ENCODE data around the gene HIC1. TPM values are rescaled to one million over a fixed set of nuclear protein-coding genes. Genes with fewer than 3 reads are reported as not detected.
"Not testable (repeated sequence)": the region's sequence is repeated elsewhere in the genome, so short reads cannot be mapped to it uniquely, and the experiment has no call there.

The HIC1 gene
- total RNA-seq, 4 donors from 2014 or later = 2.7 to 9.5 (median 4.9) TPM

DNA sequence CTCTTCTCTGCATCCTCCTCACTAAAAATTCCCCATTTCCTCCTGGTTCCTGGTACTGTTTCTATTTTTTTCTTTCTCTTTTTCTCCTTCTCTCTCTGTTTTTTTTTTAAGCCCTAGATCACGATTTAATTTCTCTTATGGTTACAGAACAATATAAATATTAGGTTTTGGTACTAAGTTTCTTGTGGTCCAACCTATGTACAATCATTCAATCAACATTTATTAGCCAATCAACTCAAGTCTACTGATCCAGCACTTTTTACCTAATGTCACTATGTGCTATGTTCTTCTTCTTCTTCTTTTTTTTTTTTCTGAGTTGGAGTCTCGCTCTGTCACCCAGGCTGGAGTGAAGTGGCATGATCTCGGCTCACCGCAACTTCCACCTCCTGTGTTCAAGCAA, 42.4 kb upstream of the HIC1 start:
- H3K36me3 ChIP-seq = no peaks in the 10 kb centered on the region
- no peaks in the 10 kb centered on the region for H3K27me3 ChIP-seq
- H3K9me3 ChIP-seq = no peaks in the 10 kb centered on the region
- no peak overlapping the region for H3K4me3 ChIP-seq
- no peak for DNase-seq (ENCODE audit: low spot score in 2 of 2)
- TF ChIP-seq EP300 (IDR thresholded peaks at IDR 0.05) (no peak), POLR2AphosphoS5 (IDR thresholded peaks at IDR 0.05) (no peak), POLR2A (IDR thresholded peaks at IDR 0.05) (no peak)
- TF ChIP-seq, protein P1, sequence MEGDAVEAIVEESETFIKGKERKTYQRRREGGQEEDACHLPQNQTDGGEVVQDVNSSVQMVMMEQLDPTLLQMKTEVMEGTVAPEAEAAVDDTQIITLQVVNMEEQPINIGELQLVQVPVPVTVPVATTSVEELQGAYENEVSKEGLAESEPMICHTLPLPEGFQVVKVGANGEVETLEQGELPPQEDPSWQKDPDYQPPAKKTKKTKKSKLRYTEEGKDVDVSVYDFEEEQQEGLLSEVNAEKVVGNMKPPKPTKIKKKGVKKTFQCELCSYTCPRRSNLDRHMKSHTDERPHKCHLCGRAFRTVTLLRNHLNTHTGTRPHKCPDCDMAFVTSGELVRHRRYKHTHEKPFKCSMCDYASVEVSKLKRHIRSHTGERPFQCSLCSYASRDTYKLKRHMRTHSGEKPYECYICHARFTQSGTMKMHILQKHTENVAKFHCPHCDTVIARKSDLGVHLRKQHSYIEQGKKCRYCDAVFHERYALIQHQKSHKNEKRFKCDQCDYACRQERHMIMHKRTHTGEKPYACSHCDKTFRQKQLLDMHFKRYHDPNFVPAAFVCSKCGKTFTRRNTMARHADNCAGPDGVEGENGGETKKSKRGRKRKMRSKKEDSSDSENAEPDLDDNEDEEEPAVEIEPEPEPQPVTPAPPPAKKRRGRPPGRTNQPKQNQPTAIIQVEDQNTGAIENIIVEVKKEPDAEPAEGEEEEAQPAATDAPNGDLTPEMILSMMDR (IDR thresholded peaks at IDR 0.05) = no peak
- H3K27ac ChIP-seq = peak overlapping the region; percentile 85
- WGBS = 83% methylated on average over 4 of the region's 4 CpGs
- peaks cover 48% of the 10 kb centered on the region for H3K4me1 ChIP-seq

- DNase-seq (ENCODE audit: low spot score in 2 of 2); H3K4me3 ChIP-seq; H3K27me3 ChIP-seq; H3K27ac ChIP-seq; H3K9me3 ChIP-seq; H3K36me3 ChIP-seq: not testable (repeated sequence)
- H3K4me1 ChIP-seq = peaks cover 48% of the 10 kb centered on the region
- 78% methylated on average over 4 of the region's 6 CpGs for WGBS
Observed at GRCh38 chr17:2013220-2013993, 41.5 kb upstream of the HIC1 start.

- TF ChIP-seq, protein P1 (IDR thresholded peaks at IDR 0.05) = no peak
- TF ChIP-seq POLR2A (IDR thresholded peaks at IDR 0.05) = no peak
- TF ChIP-seq EP300 (IDR thresholded peaks at IDR 0.05) = no peak
- TF ChIP-seq POLR2AphosphoS5 (IDR thresholded peaks at IDR 0.05) = no peak
- no peaks in the 10 kb centered on the region for H3K9me3 ChIP-seq
- no peak overlapping the region for H3K4me3 ChIP-seq
- H3K36me3 ChIP-seq = no peaks in the 10 kb centered on the region
- WGBS = 100% methylated on average over 1 of the region's 1 CpG
- DNase-seq (ENCODE audit: low spot score in 2 of 2) = no peak
- H3K27me3 ChIP-seq = no peaks in the 10 kb centered on the region
- H3K4me1 ChIP-seq = peaks cover 51% of the 10 kb centered on the region
- H3K27ac ChIP-seq = no peak overlapping the region
Observed at GRCh38 chr17:2013994-2014317, 40.9 kb upstream of the HIC1 start.

GRCh38 chr17:2015314-2015713, 39.6 kb upstream of the HIC1 start:
- Histone ChIP-seq H3K36me3 (no peaks in the 10 kb centered on the region), H3K9me3 (no peaks in the 10 kb centered on the region), H3K4me3 (no peak overlapping the region), H3K27me3 (no peaks in the 10 kb centered on the region), H3K27ac (no peak overlapping the region), H3K4me1 (peaks cover 52% of the 10 kb centered on the region)
- no peak for TF ChIP-seq POLR2A (IDR thresholded peaks at IDR 0.05)
- TF ChIP-seq EP300 (IDR thresholded peaks at IDR 0.05) = no peak
- TF ChIP-seq POLR2AphosphoS5 (IDR thresholded peaks at IDR 0.05) = no peak
- TF ChIP-seq, protein P1 (IDR thresholded peaks at IDR 0.05) = no peak
- 88% methylated on average over 14 of the region's 14 CpGs for WGBS
- DNase-seq (ENCODE audit: low spot score in 2 of 2) = no peak

GRCh38 chr17:2016494-2016893, 38.4 kb upstream of the HIC1 start:
- Histone ChIP-seq H3K4me1 (peaks cover 43% of the 10 kb centered on the region), H3K27me3 (no peaks in the 10 kb centered on the region), H3K36me3 (no peaks in the 10 kb centered on the region), H3K27ac (no peak overlapping the region), H3K4me3 (no peak overlapping the region), H3K9me3 (no peaks in the 10 kb centered on the region)
- DNase-seq (ENCODE audit: low spot score in 2 of 2) = no peak
- WGBS = 54% methylated on average over 15 of the region's 20 CpGs
- TF ChIP-seq EP300 (IDR thresholded peaks at IDR 0.05) (no peak), POLR2A (IDR thresholded peaks at IDR 0.05) (no peak), POLR2AphosphoS5 (IDR thresholded peaks at IDR 0.05) (no peak)
- TF ChIP-seq, protein P1 (IDR thresholded peaks at IDR 0.05) = no peak

All from suprapubic skin (tissue), 4 donors.